Body of pancreas (tissue), 4 donors: ENCODE data around the gene PLAU. TPM values are rescaled to one million over a fixed set of nuclear protein-coding genes. Genes with fewer than 3 reads are reported as not detected.
"Not testable (repeated sequence)": the region's sequence is repeated elsewhere in the genome, so short reads cannot be mapped to it uniquely, and the experiment has no call there.

Experiments
- ATAC-seq: fragments of 150-250 bp; one replicate; pipeline ENCODE4 v1.9.1; 2016
- DNase-seq, 4 donors: peaks; one replicate each; pipeline ENCODE4 v3.0.0-alpha.2; 2019
- H3K27ac ChIP-seq, 4 donors: fragments of 200-600 bp; sonication (generic); 1 replicate in 3 of 4; 2 replicates in 1 of 4; pipeline versions ENCODE4 v1.5.1 to v1.6.1; 2016 to 2019; ENCODE audit warnings: mild to moderate bottlenecking in 1 of 4, mixed read lengths in 1 of 4, moderate library complexity in 1 of 4
- H3K27me3 ChIP-seq, 2 donors: fragments of 200-600 bp; sonication (generic); one replicate each; pipeline ENCODE4 v1.6.0; 2016; ENCODE audit warnings: mild to moderate bottlenecking in 1 of 2
- H3K36me3 ChIP-seq, 2 donors: fragments of 200-600 bp; sonication (generic); replicated peaks in 1 of 2; 2 replicates each; pipeline ENCODE4 v1.5.1; 2016; ENCODE audit warnings: low read depth in 2 of 2; ENCODE audit not compliant: insufficient read depth in 1 of 2
- H3K4me1 ChIP-seq: fragments of 200-600 bp; sonication (generic); one replicate; pipeline ENCODE4 v1.6.0; 2016
- H3K4me3 ChIP-seq, 2 donors: fragments of 200-600 bp; sonication (generic); 1 replicate in 1 of 2; 2 replicates in 1 of 2; pipeline ENCODE4 v1.5.1; 2016 to 2019
- H3K9me3 ChIP-seq, 3 donors: fragments of 200-600 bp; sonication (generic); 1 replicate in 2 of 3; 2 replicates in 1 of 3; pipeline ENCODE4 v1.5.1; 2016
- POLR2A ChIP-seq, 3 donors: fragments of 450-650 bp; IDR thresholded peaks; one replicate each; pipeline ENCODE4 v1.6.1; 2016; ENCODE audit warnings: antibody characterized with exemption in 3 of 3, mild to moderate bottlenecking in 2 of 3
- WGBS, 2 donors: methylation state at CpG; one replicate each; pipeline ENCODE4 v1.1.5; 2017; 5-methylcytosine and 5-hydroxymethylcytosine counted together
- intact Hi-C: fragments of 100-400 bp; cut with DNase I; formaldehyde crosslinking; loops from one replicate; pipeline ENCODE4 v1.15.1; 2023
- total RNA-seq, 2 donors: library from RNA; depleted of rRNA; stranded (reverse); fragments of >200 nt; gene quantifications; one replicate each; pipeline ENCODE4 v1.1.0, GENCODE V29; 2016
- TF ChIP-seq, protein P1 (sequence below), 7 experiments: fragments of 450-650 bp in 4 of 7; fragments of 200-600 bp in 3 of 7; sonication (generic) in 3 of 7; IDR thresholded peaks; one replicate each; pipeline ENCODE4 v1.5.1; 2016 to 2019; ENCODE audit warnings: antibody characterized with exemption in 7 of 7

Gene PLAU
- total RNA-seq, 2 donors from 2014 or later, result 1.6 to 4.3 TPM

GRCh38 chr10:73889014-73889413 lies 21.9 kb upstream of the PLAU start:
- peak in 3 of 4 donors; percentile 58 to 77 (median 60) for DNase-seq
- no peak for TF ChIP-seq POLR2A (IDR thresholded peaks at IDR 0.05)
- TF ChIP-seq, protein P1, sequence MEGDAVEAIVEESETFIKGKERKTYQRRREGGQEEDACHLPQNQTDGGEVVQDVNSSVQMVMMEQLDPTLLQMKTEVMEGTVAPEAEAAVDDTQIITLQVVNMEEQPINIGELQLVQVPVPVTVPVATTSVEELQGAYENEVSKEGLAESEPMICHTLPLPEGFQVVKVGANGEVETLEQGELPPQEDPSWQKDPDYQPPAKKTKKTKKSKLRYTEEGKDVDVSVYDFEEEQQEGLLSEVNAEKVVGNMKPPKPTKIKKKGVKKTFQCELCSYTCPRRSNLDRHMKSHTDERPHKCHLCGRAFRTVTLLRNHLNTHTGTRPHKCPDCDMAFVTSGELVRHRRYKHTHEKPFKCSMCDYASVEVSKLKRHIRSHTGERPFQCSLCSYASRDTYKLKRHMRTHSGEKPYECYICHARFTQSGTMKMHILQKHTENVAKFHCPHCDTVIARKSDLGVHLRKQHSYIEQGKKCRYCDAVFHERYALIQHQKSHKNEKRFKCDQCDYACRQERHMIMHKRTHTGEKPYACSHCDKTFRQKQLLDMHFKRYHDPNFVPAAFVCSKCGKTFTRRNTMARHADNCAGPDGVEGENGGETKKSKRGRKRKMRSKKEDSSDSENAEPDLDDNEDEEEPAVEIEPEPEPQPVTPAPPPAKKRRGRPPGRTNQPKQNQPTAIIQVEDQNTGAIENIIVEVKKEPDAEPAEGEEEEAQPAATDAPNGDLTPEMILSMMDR (IDR thresholded peaks at IDR 0.05), result no peak
- ATAC-seq, result peak; percentile 4
- no peaks in the 10 kb centered on the region for H3K9me3 ChIP-seq
- intact Hi-C loops, result loop anchor here (5.0 to 10.0 kb wide), 2 partner anchors 53 to 196 kb away; no protein-coding TSS in a partner anchor
- H3K27me3 ChIP-seq, result no peaks in the 10 kb centered on the region
- H3K4me3 ChIP-seq, result no peak overlapping the region
- 50 to 73% methylated on average over 5 to 7 of the region's 7 CpGs for WGBS, 2 donors
- H3K27ac ChIP-seq, result peak overlapping the region; percentile 50 to 77 (median 60)
- no peaks in the 10 kb centered on the region for H3K36me3 ChIP-seq
- H3K4me1 ChIP-seq, result peaks cover 32% of the 10 kb centered on the region

- H3K27me3 ChIP-seq, H3K4me3 ChIP-seq, H3K36me3 ChIP-seq, ATAC-seq, DNase-seq, H3K9me3 ChIP-seq: not testable (repeated sequence)
- peaks cover 32% of the 10 kb centered on the region for H3K4me1 ChIP-seq
- intact Hi-C loops, result loop anchor here (5.0 to 10.0 kb wide), 2 partner anchors 53 to 195 kb away; no protein-coding TSS in a partner anchor
- 89 to 92% methylated on average over 1 to 3 of the region's 3 CpGs for WGBS, 2 donors
- H3K27ac ChIP-seq, result peak overlapping the region in 1 of 4 donors; percentile 77
These were observed 21.5 kb upstream of the PLAU start for GRCh38 chr10:73889416-73889815.

DNA sequence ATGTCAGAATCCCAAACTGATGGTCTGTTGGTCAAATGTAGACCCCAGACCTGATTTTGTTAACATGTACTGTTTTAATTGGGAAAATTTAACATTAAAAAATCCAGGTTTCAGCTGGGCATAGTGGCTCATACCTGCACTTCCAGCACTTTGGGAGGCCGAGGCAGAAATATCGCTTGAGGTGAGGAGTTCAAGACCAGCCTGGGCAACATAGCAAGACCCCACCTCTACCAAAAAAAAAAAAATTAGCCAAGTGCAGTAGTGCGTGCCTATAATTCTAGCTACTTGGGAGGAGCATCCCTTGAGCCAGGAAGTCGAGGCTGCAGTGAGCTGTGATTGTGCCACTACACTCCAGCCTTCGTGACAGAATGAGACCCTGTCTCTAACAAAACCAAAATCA lies 20.7 kb upstream of the PLAU start:
- Histone ChIP-seq H3K4me1 (peaks cover 32% of the 10 kb centered on the region), H3K36me3 (no peaks in the 10 kb centered on the region), H3K9me3 (no peaks in the 10 kb centered on the region), H3K27ac (no peak overlapping the region), H3K27me3 (no peaks in the 10 kb centered on the region), H3K4me3 (no peak overlapping the region)
- WGBS, 2 donors, result 88 to 90% methylated on average over 5 of the region's 5 CpGs
- intact Hi-C loops, result no loop called here
- DNase-seq, result no peak
- no peak for ATAC-seq
- TF ChIP-seq POLR2A (IDR thresholded peaks at IDR 0.05), result no peak
- TF ChIP-seq, protein P1 (IDR thresholded peaks at IDR 0.05), result no peak

DNA sequence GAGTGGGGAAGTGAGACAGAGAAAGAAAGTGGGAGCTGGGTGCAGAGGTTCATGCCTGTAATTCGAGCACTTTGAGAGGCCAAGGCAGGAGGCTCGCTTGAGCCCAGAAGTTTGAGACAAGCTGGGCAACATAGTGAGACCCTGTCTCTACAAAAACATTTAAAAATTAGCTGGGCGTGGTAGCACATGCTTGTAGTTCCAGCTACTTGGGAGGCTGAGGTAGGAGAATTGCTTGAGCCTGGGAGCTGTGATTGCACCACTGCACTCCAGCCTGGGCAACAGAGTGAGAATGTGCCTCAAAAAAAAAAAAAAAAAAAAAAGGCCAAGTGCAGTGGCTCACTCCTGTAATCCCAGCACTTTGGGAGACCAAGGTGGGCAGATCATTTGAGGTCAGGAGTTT lies 20.1 kb upstream of the PLAU start:
- DNase-seq, H3K36me3 ChIP-seq, intact Hi-C loops, H3K4me3 ChIP-seq, ATAC-seq, H3K27ac ChIP-seq, H3K9me3 ChIP-seq, H3K27me3 ChIP-seq: not testable (repeated sequence)
- 61 to 79% methylated on average over 3 of the region's 3 CpGs for WGBS, 2 donors
- H3K4me1 ChIP-seq, result peaks cover 32% of the 10 kb centered on the region

DNA sequence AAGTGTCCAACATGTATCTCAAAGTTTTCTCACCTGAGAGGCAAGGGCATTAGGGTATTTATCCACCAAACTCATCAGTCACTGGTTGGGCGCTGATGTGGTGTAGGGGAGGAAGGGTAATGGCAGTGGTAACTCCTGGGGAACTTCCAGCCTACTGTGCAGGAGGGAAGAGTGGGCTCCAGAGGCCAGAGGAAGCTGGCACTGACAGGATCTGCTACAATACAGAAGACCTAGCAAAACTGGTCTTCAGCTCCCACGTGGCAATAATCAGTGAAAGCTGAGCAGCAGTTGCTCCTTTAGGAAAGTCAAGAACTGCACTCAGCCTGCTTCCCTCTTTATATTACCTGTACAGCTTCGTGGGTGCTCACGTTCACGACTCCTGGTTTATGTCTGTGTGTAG lies 19.4 kb upstream of the PLAU start:
- WGBS, 2 donors, result 75 to 77% methylated on average over 5 of the region's 5 CpGs
- H3K27me3 ChIP-seq, result no peaks in the 10 kb centered on the region
- DNase-seq (no peak), ATAC-seq (no peak)
- H3K4me3 ChIP-seq, result no peak overlapping the region
- TF ChIP-seq, protein P1 (IDR thresholded peaks at IDR 0.05), result no peak
- no peak for TF ChIP-seq POLR2A (IDR thresholded peaks at IDR 0.05)
- intact Hi-C loops, result no loop called here
- no peaks in the 10 kb centered on the region for H3K36me3 ChIP-seq
- no peak overlapping the region for H3K27ac ChIP-seq
- H3K4me1 ChIP-seq, result peaks cover 27% of the 10 kb centered on the region
- no peaks in the 10 kb centered on the region for H3K9me3 ChIP-seq

GRCh38 chr10:73892310-73893030 lies 18.5 kb upstream of the PLAU start:
- ATAC-seq, result no peak
- intact Hi-C loops, result no loop called here
- 71 to 72% methylated on average over 10 of the region's 10 CpGs for WGBS, 2 donors

More at GRCh38 chr10:73892310-73893030, 18.5 kb upstream of the PLAU start:
- Histone ChIP-seq H3K36me3 (no peaks in the 10 kb centered on the region), H3K27me3 (no peaks in the 10 kb centered on the region), H3K9me3 (no peaks in the 10 kb centered on the region), H3K27ac (no peak overlapping the region), H3K4me1 (peaks cover 18% of the 10 kb centered on the region), H3K4me3 (no peak overlapping the region)
- no peak for DNase-seq
- TF ChIP-seq, protein P1 (IDR thresholded peaks at IDR 0.05), result no peak
- no peak for TF ChIP-seq POLR2A (IDR thresholded peaks at IDR 0.05)
